HCT116 (cell line): ENCODE results near the gene SRGAP2C. TPM values are rescaled to one million over a fixed set of nuclear protein-coding genes. Genes with fewer than 3 reads are reported as not detected.

ENCODE experiments used
- POLR2A ChIP-seq: IDR thresholded peaks from 2 replicates; pipeline ENCODE4 v1.7.0; 2011; ENCODE audit warnings: borderline replicate concordance; ENCODE audit not compliant: insufficient read depth, insufficient read length; ENCODE audit errors: extremely low read depth
- RAD21 ChIP-seq: IDR thresholded peaks from 2 replicates; pipeline ENCODE4 v1.6.1; 2012; ENCODE audit warnings: low read depth, mild to moderate bottlenecking
- SRF ChIP-seq: IDR thresholded peaks from 2 replicates; pipeline ENCODE4 v1.6.1; 2012; ENCODE audit warnings: low read depth
- TCF7L2 ChIP-seq: IDR thresholded peaks from 2 replicates; pipeline ENCODE4 v1.7.0; 2011; ENCODE audit warnings: borderline replicate concordance, inconsistent platforms; ENCODE audit not compliant: insufficient read depth, insufficient read length; ENCODE audit errors: extremely low read depth
- total RNA-seq: library from RNA; stranded (reverse); gene quantifications from one replicate; pipeline ENCODE4 v1.2.1, GENCODE V29; 2021; ENCODE audit not compliant: unreplicated experiment
- TF ChIP-seq, protein P1 (sequence below): IDR thresholded peaks from 2 replicates; pipeline ENCODE4 v1.6.1; 2012

SRGAP2C gene
- total RNA-seq, 1 experiment from 2014 or later = 21.3 TPM

- TF ChIP-seq POLR2A = no peak
- TF ChIP-seq TCF7L2 = no peak
- no peak for TF ChIP-seq RAD21
- TF ChIP-seq SRF = no peak
- TF ChIP-seq, protein P1, sequence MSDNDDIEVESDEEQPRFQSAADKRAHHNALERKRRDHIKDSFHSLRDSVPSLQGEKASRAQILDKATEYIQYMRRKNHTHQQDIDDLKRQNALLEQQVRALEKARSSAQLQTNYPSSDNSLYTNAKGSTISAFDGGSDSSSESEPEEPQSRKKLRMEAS = no peak
- TF ChIP-seq, all 23 proteins: peak for 0
Observed at GRCh38 chr1:121440993-121441392, 256.2 kb downstream of the SRGAP2C start (continued).

Other genes with a start within 250 kb of the SRGAP2C start
- 10.2 TPM for gene FAM72B, start 635 bp upstream of the SRGAP2C start, total RNA-seq